ENCODE results near the gene RPL18. TPM values are rescaled to one million over a fixed set of nuclear protein-coding genes. Genes with fewer than 3 reads are reported as not detected.

RPL18 gene
- total and polyA plus RNA-seq, 4 donors, result 276 to 830 (median 586) TPM

GRCh38 chr19:48575931-48576622 is 42.9 kb downstream of the RPL18 start:
- TF ChIP-seq ATF3 (IDR thresholded peaks at IDR 0.05) (no peak), MAX (IDR thresholded peaks at IDR 0.05) (no peak), RAD21 (IDR thresholded peaks at IDR 0.05) (no peak), YY1 (IDR thresholded peaks at IDR 0.05) (no peak), JUND (IDR thresholded peaks at IDR 0.05) (no peak), GABPA (IDR thresholded peaks at IDR 0.05 in 1 of 2, conservative IDR thresholded peaks at IDR 0.05 in 1 of 2) (no peak), RXRA (IDR thresholded peaks at IDR 0.05) (no peak)
- Histone ChIP-seq H3K27ac (ENCODE audit: low read depth in 1 of 2, low read length in 2 of 2) (no peak overlapping the region), H3K4me3 (ENCODE audit: low read depth in 1 of 3, low read length in 3 of 3) (no peak overlapping the region), H3K27me3 (ENCODE audit: control insufficient read depth in 4 of 4, insufficient read depth in 4 of 4, low read length in 3 of 4) (no peaks in the 10 kb centered on the region), H3K36me3 (ENCODE audit: control insufficient read depth in 4 of 4, insufficient read depth in 3 of 4, low read depth in 1 of 4, low read length in 3 of 4) (no peaks in the 10 kb centered on the region), H3K4me1 (ENCODE audit: control insufficient read depth in 4 of 4, insufficient read depth in 4 of 4, low read length in 3 of 4) (no peaks in the 10 kb centered on the region), H3K9ac (ENCODE audit: low read depth in 1 of 2, low read length in 2 of 2) (no peak overlapping the region), H3K9me3 (ENCODE audit: control insufficient read depth in 4 of 4, low read length in 3 of 4) (no peaks in the 10 kb centered on the region)
- no peak for DNase-seq (ENCODE audit: low spot score)
- 77% methylated on average over 23 of the region's 23 CpGs for WGBS

GRCh38 chr19:48573163-48573505 is 45.8 kb downstream of the RPL18 start:
- no peak for DNase-seq (ENCODE audit: low spot score)
- H3K9me3 ChIP-seq (ENCODE audit: control insufficient read depth in 4 of 4, low read length in 3 of 4), result no peaks in the 10 kb centered on the region
- H3K27ac ChIP-seq (ENCODE audit: low read depth in 1 of 2, low read length in 2 of 2), result no peak overlapping the region
- no peak overlapping the region for H3K4me3 ChIP-seq (ENCODE audit: low read depth in 1 of 3, low read length in 3 of 3)
- no peaks in the 10 kb centered on the region for H3K4me1 ChIP-seq (ENCODE audit: control insufficient read depth in 4 of 4, insufficient read depth in 4 of 4, low read length in 3 of 4)
- 70% methylated on average over 12 of the region's 12 CpGs for WGBS
- H3K9ac ChIP-seq (ENCODE audit: low read depth in 1 of 2, low read length in 2 of 2), result no peak overlapping the region
- no peaks in the 10 kb centered on the region for H3K27me3 ChIP-seq (ENCODE audit: control insufficient read depth in 4 of 4, insufficient read depth in 4 of 4, low read length in 3 of 4)
- no peaks in the 10 kb centered on the region for H3K36me3 ChIP-seq (ENCODE audit: control insufficient read depth in 4 of 4, insufficient read depth in 3 of 4, low read depth in 1 of 4, low read length in 3 of 4)
- no peak for TF ChIP-seq MAX (IDR thresholded peaks at IDR 0.05)
- TF ChIP-seq REST (IDR thresholded peaks at IDR 0.05), result no peak

- peaks cover 0 to 3% (median 0%) of the 10 kb centered on the region in 4 donors for H3K27me3 ChIP-seq (ENCODE audit: control insufficient read depth in 4 of 4, insufficient read depth in 4 of 4, low read length in 3 of 4)
Observed at GRCh38 chr19:48571378-48572162, 47.4 kb downstream of the RPL18 start.

More at GRCh38 chr19:48571378-48572162, 47.4 kb downstream of the RPL18 start:
- WGBS, result 48% methylated on average over 5 of the region's 5 CpGs
- no peak for TF ChIP-seq EGR1 (IDR thresholded peaks at IDR 0.05; ENCODE audit: low read depth in 2 of 2)
- TF ChIP-seq RXRA (IDR thresholded peaks at IDR 0.05), result no peak
- no peak for TF ChIP-seq NR2F2 (IDR thresholded peaks at IDR 0.05)
- no peak for TF ChIP-seq GABPA (IDR thresholded peaks at IDR 0.05 in 1 of 2, conservative IDR thresholded peaks at IDR 0.05 in 1 of 2)
- no peak for TF ChIP-seq HNF4A (conservative IDR thresholded peaks at IDR 0.05)
- no peak for TF ChIP-seq FOXA1 (IDR thresholded peaks at IDR 0.05)
- TF ChIP-seq YY1 (IDR thresholded peaks at IDR 0.05), result no peak
- no peak for TF ChIP-seq ATF3 (IDR thresholded peaks at IDR 0.05)
- TF ChIP-seq SP1 (IDR thresholded peaks at IDR 0.05), result no peak
- no peak for TF ChIP-seq FOXA2 (IDR thresholded peaks at IDR 0.05)
- H3K4me1 ChIP-seq (ENCODE audit: control insufficient read depth in 4 of 4, insufficient read depth in 4 of 4, low read length in 3 of 4), result no peaks in the 10 kb centered on the region
- H3K9me3 ChIP-seq (ENCODE audit: control insufficient read depth in 4 of 4, low read length in 3 of 4), result no peaks in the 10 kb centered on the region
- H3K27ac ChIP-seq (ENCODE audit: low read depth in 1 of 2, low read length in 2 of 2), result no peak overlapping the region
- H3K36me3 ChIP-seq (ENCODE audit: control insufficient read depth in 4 of 4, insufficient read depth in 3 of 4, low read depth in 1 of 4, low read length in 3 of 4), result no peaks in the 10 kb centered on the region
- no peak overlapping the region for H3K4me3 ChIP-seq (ENCODE audit: low read depth in 1 of 3, low read length in 3 of 3)
- no peak for DNase-seq (ENCODE audit: low spot score)
- H3K9ac ChIP-seq (ENCODE audit: low read depth in 1 of 2, low read length in 2 of 2), result no peak overlapping the region
